IMR-90 (cell line): ENCODE data around the gene DNM1. TPM values are rescaled to one million over a fixed set of nuclear protein-coding genes. Genes with fewer than 3 reads are reported as not detected.

Experiments
- ATAC-seq: fragments of 200-7000 bp; cut with Tn5 transposase; 2 replicates; pipeline ENCODE4 v1.9.1; 2020; ENCODE audit warnings: low read depth, mild to moderate bottlenecking, moderate library complexity
- BruUV-seq: library from RNA; stranded (reverse); fragments of 400-500 nt; replicated peaks from 2 replicates; lab custom pipeline; 2021; lab: Mats Ljungman, UMichigan
- CTCF ChIA-PET: fragments of 300-600 bp; formaldehyde crosslinking; extraction: SDS; loops from one replicate; lab custom pipeline; 2021; ENCODE audit warnings: antibody characterized with exemption; lab: Yijun Ruan, JAX
- POLR2A ChIA-PET: fragments of 300-600 bp; sonication (Branson Sonifier 250); formaldehyde crosslinking; loops from one replicate; lab custom pipeline; 2022; ENCODE audit warnings: antibody characterized with exemption; ENCODE audit not compliant: unreplicated experiment; lab: Charles Lee
- DNase-seq: peaks from one replicate; pipeline ENCODE4 v3.0.0; 2013
- H2AFZ ChIP-seq: replicated peaks from 2 replicates; pipeline ENCODE3; 2013; ENCODE audit warnings: low read length, mild to moderate bottlenecking; ENCODE audit not compliant: poor library complexity
- H2AK5ac ChIP-seq: 2 replicates; pipeline ENCODE4 v1.6.1; 2013; ENCODE audit warnings: low read depth, low read length, inconsistent platforms
- H2AK9ac ChIP-seq: replicated peaks from 2 replicates; pipeline ENCODE3; 2013; ENCODE audit warnings: mild to moderate bottlenecking, low read depth, low read length, moderate library complexity; ENCODE audit not compliant: poor library complexity
- H2BK120ac ChIP-seq: 2 replicates; pipeline ENCODE4 v1.6.1; 2013; ENCODE audit warnings: low read depth, low read length, inconsistent platforms
- H2BK15ac ChIP-seq: 3 replicates; pipeline ENCODE4 v1.6.1; 2013; ENCODE audit warnings: low read depth, low read length, inconsistent platforms
- H2BK20ac ChIP-seq: 2 replicates; pipeline ENCODE4 v1.6.1; 2013; ENCODE audit warnings: low read depth, mild to moderate bottlenecking, inconsistent platforms, low read length, moderate library complexity
- H2BK5ac ChIP-seq: 2 replicates; pipeline ENCODE4 v1.6.1; 2013; ENCODE audit warnings: mild to moderate bottlenecking, low read depth, low read length, inconsistent platforms; ENCODE audit not compliant: poor library complexity, severe bottlenecking
- H3K14ac ChIP-seq: replicated peaks from 2 replicates; pipeline ENCODE4 v1.6.1; 2013; ENCODE audit warnings: low read depth, low read length, inconsistent platforms
- H3K18ac ChIP-seq: 2 replicates; pipeline ENCODE4 v1.6.1; 2013; ENCODE audit warnings: low read depth, low read length, control low read depth
- H3K23ac ChIP-seq: 2 replicates; pipeline ENCODE4 v1.6.1; 2013; ENCODE audit warnings: low read depth, low read length, inconsistent platforms
- H3K27ac ChIP-seq: 2 replicates; pipeline ENCODE4 v1.5.1; 2013; ENCODE audit warnings: mild to moderate bottlenecking, control low read depth, low read length; ENCODE audit not compliant: insufficient read depth
- H3K27me3 ChIP-seq: 2 replicates; pipeline ENCODE4 v1.6.1; 2013; ENCODE audit warnings: low read length; ENCODE audit not compliant: control insufficient read depth, insufficient read depth
- H3K36me3 ChIP-seq: 2 replicates; pipeline ENCODE4 v1.6.1; 2013; ENCODE audit warnings: low read length, mixed read lengths; ENCODE audit not compliant: control insufficient read depth, insufficient read depth
- H3K4ac ChIP-seq: 2 replicates; pipeline ENCODE4 v1.6.1; 2013; ENCODE audit warnings: low read depth, low read length, inconsistent platforms
- H3K4me1 ChIP-seq: 2 replicates; pipeline ENCODE4 v1.6.1; 2013; ENCODE audit warnings: low read length, mixed read lengths; ENCODE audit not compliant: control insufficient read depth, insufficient read depth
- H3K4me2 ChIP-seq: 2 replicates; pipeline ENCODE4 v1.6.1; 2013; ENCODE audit warnings: low read depth, mild to moderate bottlenecking, control low read depth, low read length, moderate library complexity
- H3K4me3 ChIP-seq: 2 replicates; pipeline ENCODE4 v1.5.1; 2013; ENCODE audit warnings: low read depth, mild to moderate bottlenecking, control low read depth, low read length, moderate library complexity; ENCODE audit not compliant: insufficient read depth
- H3K56ac ChIP-seq: 2 replicates; pipeline ENCODE4 v1.6.1; 2013; ENCODE audit warnings: low read length, inconsistent platforms; ENCODE audit not compliant: insufficient read depth; ENCODE audit errors: extremely low read depth
- H3K79me1 ChIP-seq, 2 experiments: 2 replicates each; pipeline ENCODE4 v1.6.1; 2013; ENCODE audit warnings: low read length in 2 of 2, inconsistent platforms in 1 of 2, low read depth in 1 of 2
- H3K9ac ChIP-seq: 2 replicates; pipeline ENCODE4 v1.6.1; 2013; ENCODE audit warnings: low read depth, low read length, control low read depth
- H3K9me1 ChIP-seq: 2 replicates; pipeline ENCODE4 v1.6.1; 2013; ENCODE audit warnings: low read length, inconsistent platforms; ENCODE audit not compliant: insufficient read depth
- H3K9me3 ChIP-seq: 2 replicates; pipeline ENCODE4 v1.6.1; 2013; ENCODE audit warnings: low read length; ENCODE audit not compliant: control insufficient read depth, insufficient read depth
- H4K20me1 ChIP-seq: 2 replicates; pipeline ENCODE4 v1.6.1; 2013; ENCODE audit warnings: low read length, inconsistent platforms; ENCODE audit not compliant: insufficient read depth
- H4K5ac ChIP-seq: 2 replicates; pipeline ENCODE4 v1.6.1; 2013; ENCODE audit warnings: mild to moderate bottlenecking, low read depth, low read length, control low read depth
- H4K8ac ChIP-seq, 2 experiments: 2 replicates each; pipeline ENCODE4 v1.6.1; 2013; ENCODE audit warnings: low read depth in 2 of 2, low read length in 2 of 2, control low read depth in 1 of 2, inconsistent platforms in 1 of 2
- H4K91ac ChIP-seq: 2 replicates; pipeline ENCODE4 v1.6.1; 2013; ENCODE audit warnings: low read depth, low read length, inconsistent platforms; ENCODE audit not compliant: insufficient read depth
- CEBPB ChIP-seq: IDR thresholded peaks from 2 replicates; pipeline ENCODE4 v1.6.1; 2012; ENCODE audit warnings: low read depth, low read length, improper control_type of control experiment
- FOS ChIP-seq: fragments of 150-350 bp; IDR thresholded peaks from 2 replicates; pipeline ENCODE4 v1.6.1; 2016; ENCODE audit warnings: low read depth, low read length
- MAFK ChIP-seq: IDR thresholded peaks from 2 replicates; pipeline ENCODE4 v1.6.1; 2012; ENCODE audit warnings: low read depth, low read length, improper control_type of control experiment
- MAZ ChIP-seq: IDR thresholded peaks from 2 replicates; pipeline ENCODE4 v1.6.1; 2012; ENCODE audit warnings: low read depth, mild to moderate bottlenecking, low read length, improper control_type of control experiment, moderate library complexity, borderline replicate concordance
- MXI1 ChIP-seq: IDR thresholded peaks from 2 replicates; pipeline ENCODE4 v1.6.1; 2012; ENCODE audit warnings: low read depth, mild to moderate bottlenecking, low read length, moderate library complexity, borderline replicate concordance
- NFE2L2 ChIP-seq: fragments of 150-350 bp; IDR thresholded peaks from 2 replicates; pipeline ENCODE4 v1.6.1; 2016; ENCODE audit warnings: low read depth, mild to moderate bottlenecking, low read length
- POLR2A ChIP-seq: IDR thresholded peaks from 2 replicates; pipeline ENCODE4 v1.6.1; 2012; ENCODE audit warnings: mild to moderate bottlenecking, low read depth, low read length
- RAD21 ChIP-seq: IDR thresholded peaks from 2 replicates; pipeline ENCODE4 v1.6.1; 2012; ENCODE audit warnings: low read length, improper control_type of control experiment
- RCOR1 ChIP-seq: IDR thresholded peaks from 2 replicates; pipeline ENCODE4 v1.6.1; 2012; ENCODE audit warnings: mild to moderate bottlenecking, low read length, improper control_type of control experiment; ENCODE audit not compliant: insufficient replicate concordance
- RFX5 ChIP-seq: IDR thresholded peaks from 2 replicates; pipeline ENCODE4 v1.8.0; 2012; ENCODE audit warnings: low read depth, mild to moderate bottlenecking, low read length, moderate library complexity
- SMC3 ChIP-seq: fragments of 150-350 bp; IDR thresholded peaks from 2 replicates; pipeline ENCODE4 v1.6.1; 2016; ENCODE audit warnings: low read depth, mild to moderate bottlenecking, antibody characterized with exemption, low read length, moderate library complexity
- WGBS, 2 experiments: methylation state at CpG; one replicate each; pipeline versions ENCODE4 v1.1.5 to v1.1.7; 2013; ENCODE audit warnings: missing lambda C conversion rate in 2 of 2; ENCODE audit not compliant: insufficient read length in 1 of 2; ENCODE audit errors: extremely low coverage in 2 of 2; 5-methylcytosine and 5-hydroxymethylcytosine counted together
- dilution Hi-C: fragments of 300-500 bp; cut with HindIII; formaldehyde crosslinking; loops from one replicate; pipeline ENCODE4 v1.14.3; 2018; ENCODE audit warnings: low sequenced_read_pairs; ENCODE audit not compliant: unreplicated experiment
- in situ Hi-C: fragments of 300-500 bp; cut with MboI; formaldehyde crosslinking; loops from 3 replicates; pipeline ENCODE4 v1.14.3; 2019; ENCODE audit warnings: low sequenced_read_pairs, inconsistent platforms, mixed read lengths
- intact Hi-C: fragments of 100-400 bp; cut with micrococcal nuclease; formaldehyde crosslinking; loops from 2 replicates; pipeline ENCODE4 v1.10.0; 2022
- polyA plus RNA-seq, 3 experiments: library from polyadenylated mRNA; depleted of rRNA; stranded (reverse); fragments of >200 nt; gene quantifications; 2 replicates each; pipeline ENCODE4 v1.2.3, GENCODE V29; 2012; ENCODE audit warnings: low replicate concordance in 1 of 3
- total RNA-seq: library from RNA; depleted of rRNA; stranded (reverse); fragments of >200 nt; gene quantifications from 2 replicates; pipeline ENCODE4 v1.2.3, GENCODE V29; 2012
- TF ChIP-seq, protein P1 (sequence below): fragments of 150-350 bp; IDR thresholded peaks from 2 replicates; pipeline ENCODE4 v1.6.1; 2016; ENCODE audit warnings: low read depth, mild to moderate bottlenecking, low read length, moderate library complexity, borderline replicate concordance
- TF ChIP-seq, protein P2 (sequence below): fragments of 150-350 bp; IDR thresholded peaks from 2 replicates; pipeline ENCODE4 v1.6.1; 2017; ENCODE audit warnings: mild to moderate bottlenecking, antibody characterized with exemption, low read length, low read depth
- TF ChIP-seq, protein P3 (sequence below): conservative IDR thresholded peaks from 2 replicates; pipeline ENCODE4 v1.5.1; 2012; ENCODE audit warnings: mild to moderate bottlenecking, low read depth, low read length, improper control_type of control experiment

Gene DNM1
- total and polyA plus RNA-seq, 2 of the 4 experiments (the other 2 are of a cell fraction), result 13.6 to 17.7 TPM

DNA sequence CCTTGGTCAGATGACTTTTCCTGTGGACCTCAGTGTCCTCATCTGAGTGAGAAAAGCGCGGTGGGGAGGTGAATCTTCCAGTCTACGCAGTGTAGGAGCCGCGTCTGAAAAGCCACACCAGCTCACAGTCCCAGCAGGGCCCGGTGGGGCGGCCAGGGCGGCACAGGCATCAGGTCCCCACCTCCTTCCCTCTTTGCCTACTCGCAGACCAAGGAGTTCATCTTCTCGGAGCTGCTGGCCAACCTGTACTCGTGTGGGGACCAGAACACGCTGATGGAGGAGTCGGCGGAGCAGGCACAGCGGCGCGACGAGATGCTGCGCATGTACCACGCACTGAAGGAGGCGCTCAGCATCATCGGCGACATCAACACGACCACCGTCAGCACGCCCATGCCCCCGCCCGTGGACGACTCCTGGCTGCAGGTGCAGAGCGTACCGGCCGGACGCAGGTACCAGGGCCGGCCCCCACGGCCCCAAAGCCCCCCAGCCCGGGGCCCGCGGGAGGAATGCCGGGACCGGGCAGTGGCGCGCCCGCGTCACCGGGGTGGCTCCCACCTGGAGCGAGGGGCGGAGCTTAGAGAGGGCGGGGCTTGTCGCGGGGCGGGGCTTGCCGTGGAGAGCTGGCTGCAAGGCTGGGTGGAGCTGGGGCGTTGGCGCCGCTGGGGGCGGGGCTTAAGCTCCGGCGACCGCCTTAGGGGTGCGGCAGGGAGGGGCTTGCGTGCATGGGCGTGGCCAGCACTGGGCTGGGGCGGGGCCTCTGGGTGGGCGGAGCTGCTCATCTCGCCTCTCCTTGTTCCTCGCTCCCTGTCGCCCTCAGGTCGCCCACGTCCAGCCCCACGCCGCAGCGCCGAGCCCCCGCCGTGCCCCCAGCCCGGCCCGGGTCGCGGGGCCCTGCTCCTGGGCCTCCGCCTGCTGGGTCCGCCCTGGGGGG is 47.0 kb downstream of the DNM1 start:
- no peak overlapping the region for H3K4me3 ChIP-seq
- no peak overlapping the region for H3K23ac ChIP-seq
- no peak overlapping the region; the same call in 1 of the 2 replicates for H2AK5ac ChIP-seq
- no TSS peak for BruUV-seq
- no peak overlapping the region for H3K9ac ChIP-seq
- H2AFZ ChIP-seq, result peak overlapping the region; percentile 14
- H3K56ac ChIP-seq, result no peak overlapping the region
- peak overlapping the region; percentile 5 for H2AK9ac ChIP-seq
- H3K4me1 ChIP-seq, result peaks cover 11% of the 10 kb centered on the region
- dilution Hi-C loops, result no loop called here
- H3K27ac ChIP-seq, result no peak overlapping the region
- no peak overlapping the region for H2BK5ac ChIP-seq
- H4K20me1 ChIP-seq, result peaks cover 11% of the 10 kb centered on the region
- H2BK15ac ChIP-seq, result no peak overlapping the region
- no peak overlapping the region for H2BK120ac ChIP-seq
- H4K5ac ChIP-seq, result no peak overlapping the region
- no peak overlapping the region for H3K18ac ChIP-seq
- H3K9me3 ChIP-seq, result no peaks in the 10 kb centered on the region
- H3K27me3 ChIP-seq, result no peaks in the 10 kb centered on the region
- WGBS, 2 experiments, result 62% methylated on average over 28 of the region's 81 CpGs; no CpG with 5 or more reads in 1 of the 2 experiments
- ATAC-seq (peak; percentile 42), DNase-seq (peak; percentile 33)
- H4K91ac ChIP-seq, result no peak overlapping the region
- H4K8ac ChIP-seq, result no peak overlapping the region
- no peak overlapping the region for H3K14ac ChIP-seq
- intact Hi-C loops, result no loop called here
- CTCF ChIA-PET, result no interaction called here
- H3K4ac ChIP-seq, result no peak overlapping the region
- in situ Hi-C loops, result no loop called here
- no peak overlapping the region for H3K4me2 ChIP-seq
- H2BK20ac ChIP-seq, result no peak overlapping the region
- H3K36me3 ChIP-seq, result peaks cover 3% of the 10 kb centered on the region
- H3K79me1 ChIP-seq, result peaks cover 0 to 6% of the 10 kb centered on the region in 2 experiments; a peak in 2 of 4 replicates
- POLR2A ChIA-PET, result no interaction called here
- H3K9me1 ChIP-seq, result peaks cover 12% of the 10 kb centered on the region
- no peak for TF ChIP-seq POLR2A
- no peak for TF ChIP-seq RAD21
- TF ChIP-seq, protein P1, sequence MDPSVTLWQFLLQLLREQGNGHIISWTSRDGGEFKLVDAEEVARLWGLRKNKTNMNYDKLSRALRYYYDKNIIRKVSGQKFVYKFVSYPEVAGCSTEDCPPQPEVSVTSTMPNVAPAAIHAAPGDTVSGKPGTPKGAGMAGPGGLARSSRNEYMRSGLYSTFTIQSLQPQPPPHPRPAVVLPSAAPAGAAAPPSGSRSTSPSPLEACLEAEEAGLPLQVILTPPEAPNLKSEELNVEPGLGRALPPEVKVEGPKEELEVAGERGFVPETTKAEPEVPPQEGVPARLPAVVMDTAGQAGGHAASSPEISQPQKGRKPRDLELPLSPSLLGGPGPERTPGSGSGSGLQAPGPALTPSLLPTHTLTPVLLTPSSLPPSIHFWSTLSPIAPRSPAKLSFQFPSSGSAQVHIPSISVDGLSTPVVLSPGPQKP, result no peak
- TF ChIP-seq MAZ, result no peak
- TF ChIP-seq SMC3, result no peak
- TF ChIP-seq NFE2L2, result no peak
- no peak for TF ChIP-seq MAFK
- no peak for TF ChIP-seq FOS
- no peak for TF ChIP-seq RFX5
- no peak for TF ChIP-seq CEBPB
- TF ChIP-seq, protein P2, sequence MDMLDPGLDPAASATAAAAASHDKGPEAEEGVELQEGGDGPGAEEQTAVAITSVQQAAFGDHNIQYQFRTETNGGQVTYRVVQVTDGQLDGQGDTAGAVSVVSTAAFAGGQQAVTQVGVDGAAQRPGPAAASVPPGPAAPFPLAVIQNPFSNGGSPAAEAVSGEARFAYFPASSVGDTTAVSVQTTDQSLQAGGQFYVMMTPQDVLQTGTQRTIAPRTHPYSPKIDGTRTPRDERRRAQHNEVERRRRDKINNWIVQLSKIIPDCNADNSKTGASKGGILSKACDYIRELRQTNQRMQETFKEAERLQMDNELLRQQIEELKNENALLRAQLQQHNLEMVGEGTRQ, result no peak
- TF ChIP-seq, protein P3, sequence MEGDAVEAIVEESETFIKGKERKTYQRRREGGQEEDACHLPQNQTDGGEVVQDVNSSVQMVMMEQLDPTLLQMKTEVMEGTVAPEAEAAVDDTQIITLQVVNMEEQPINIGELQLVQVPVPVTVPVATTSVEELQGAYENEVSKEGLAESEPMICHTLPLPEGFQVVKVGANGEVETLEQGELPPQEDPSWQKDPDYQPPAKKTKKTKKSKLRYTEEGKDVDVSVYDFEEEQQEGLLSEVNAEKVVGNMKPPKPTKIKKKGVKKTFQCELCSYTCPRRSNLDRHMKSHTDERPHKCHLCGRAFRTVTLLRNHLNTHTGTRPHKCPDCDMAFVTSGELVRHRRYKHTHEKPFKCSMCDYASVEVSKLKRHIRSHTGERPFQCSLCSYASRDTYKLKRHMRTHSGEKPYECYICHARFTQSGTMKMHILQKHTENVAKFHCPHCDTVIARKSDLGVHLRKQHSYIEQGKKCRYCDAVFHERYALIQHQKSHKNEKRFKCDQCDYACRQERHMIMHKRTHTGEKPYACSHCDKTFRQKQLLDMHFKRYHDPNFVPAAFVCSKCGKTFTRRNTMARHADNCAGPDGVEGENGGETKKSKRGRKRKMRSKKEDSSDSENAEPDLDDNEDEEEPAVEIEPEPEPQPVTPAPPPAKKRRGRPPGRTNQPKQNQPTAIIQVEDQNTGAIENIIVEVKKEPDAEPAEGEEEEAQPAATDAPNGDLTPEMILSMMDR, result no peak
- no peak for TF ChIP-seq RCOR1
- no peak for TF ChIP-seq MXI1
